GM21529 (cell line): ENCODE measurements around the gene ZNF668.

Source experiments
- ATAC-seq: cut with Tn5 transposase; IDR thresholded peaks from one replicate; pipeline ENCODE4 v1.9.1; 2021; ENCODE audit not compliant: unreplicated experiment

The ZNF668 gene

DNA sequence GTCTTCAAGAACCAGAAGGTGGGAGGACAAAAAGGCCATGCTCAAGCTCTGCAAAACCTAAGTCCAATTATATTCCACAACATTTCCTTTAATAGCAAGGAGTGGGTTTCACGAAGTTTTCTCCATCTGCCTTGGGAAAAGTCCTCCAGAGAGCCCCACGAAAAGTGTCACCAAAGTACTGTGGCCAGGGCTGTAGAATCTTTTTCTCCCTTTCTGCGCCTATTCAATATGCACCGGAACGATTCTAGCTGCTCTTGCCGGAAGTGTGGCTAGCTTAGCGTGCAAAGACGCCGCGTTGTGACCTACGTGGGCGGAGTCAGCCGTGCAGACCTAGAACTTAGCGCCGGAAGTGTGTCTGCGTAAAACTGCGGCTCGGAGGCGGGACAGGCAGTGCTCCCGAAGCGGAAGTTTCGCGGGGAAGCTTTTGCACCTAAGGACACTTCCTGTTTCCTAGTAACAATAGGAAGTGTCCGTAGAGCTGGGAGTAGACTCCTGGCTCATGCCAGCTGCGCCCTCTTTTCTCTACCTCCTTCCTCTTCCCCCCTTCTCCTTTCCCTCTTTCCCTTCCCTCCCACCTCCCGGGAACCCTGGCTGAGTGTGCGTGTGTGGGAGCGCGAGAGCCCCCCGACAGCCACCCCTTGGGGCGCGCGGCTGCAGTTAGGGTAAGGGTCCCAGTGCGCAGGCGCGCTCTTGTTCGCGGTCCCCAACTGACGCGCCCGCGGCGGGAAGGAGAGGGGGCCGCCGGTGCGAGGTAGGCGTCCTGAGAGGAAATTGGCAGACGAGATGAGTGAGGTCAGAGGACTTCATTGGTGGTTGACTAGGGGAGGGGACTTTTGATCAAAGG lies at the start of gene ZNF668, which contains the start of gene ZNF646:
TSS of gene ZNF668 (minus strand) at position 271 of the 844 bp plus-strand sequence. CDS start 9,781 bp downstream, outside the sequence.
TSS of gene ZNF646 (plus strand) at position 453 of the 844 bp plus-strand sequence. CDS start 1,903 bp downstream, outside the sequence.
- ATAC-seq, result peak; percentile 67

DNA sequence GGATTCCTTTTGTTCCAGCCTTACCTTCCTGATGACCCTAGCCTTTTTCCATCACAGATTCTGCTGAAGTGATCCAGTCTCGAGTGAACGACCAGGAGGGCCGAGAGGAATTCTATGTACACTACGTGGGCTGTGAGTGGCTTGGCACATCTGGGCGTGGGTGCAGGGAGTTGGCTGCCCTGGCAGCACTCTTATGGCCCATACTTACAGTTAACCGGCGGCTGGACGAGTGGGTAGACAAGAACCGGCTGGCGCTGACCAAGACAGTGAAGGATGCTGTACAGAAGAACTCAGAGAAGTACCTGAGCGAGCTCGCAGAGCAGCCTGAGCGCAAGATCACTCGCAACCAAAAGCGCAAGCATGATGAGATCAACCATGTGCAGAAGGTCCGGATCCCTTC lies 46.1 kb upstream of the ZNF668 start:
- no peak for ATAC-seq

- no peak for ATAC-seq
Observed at GRCh38 chr16:31118223-31119155, 44.4 kb upstream of the ZNF668 start.

DNA sequence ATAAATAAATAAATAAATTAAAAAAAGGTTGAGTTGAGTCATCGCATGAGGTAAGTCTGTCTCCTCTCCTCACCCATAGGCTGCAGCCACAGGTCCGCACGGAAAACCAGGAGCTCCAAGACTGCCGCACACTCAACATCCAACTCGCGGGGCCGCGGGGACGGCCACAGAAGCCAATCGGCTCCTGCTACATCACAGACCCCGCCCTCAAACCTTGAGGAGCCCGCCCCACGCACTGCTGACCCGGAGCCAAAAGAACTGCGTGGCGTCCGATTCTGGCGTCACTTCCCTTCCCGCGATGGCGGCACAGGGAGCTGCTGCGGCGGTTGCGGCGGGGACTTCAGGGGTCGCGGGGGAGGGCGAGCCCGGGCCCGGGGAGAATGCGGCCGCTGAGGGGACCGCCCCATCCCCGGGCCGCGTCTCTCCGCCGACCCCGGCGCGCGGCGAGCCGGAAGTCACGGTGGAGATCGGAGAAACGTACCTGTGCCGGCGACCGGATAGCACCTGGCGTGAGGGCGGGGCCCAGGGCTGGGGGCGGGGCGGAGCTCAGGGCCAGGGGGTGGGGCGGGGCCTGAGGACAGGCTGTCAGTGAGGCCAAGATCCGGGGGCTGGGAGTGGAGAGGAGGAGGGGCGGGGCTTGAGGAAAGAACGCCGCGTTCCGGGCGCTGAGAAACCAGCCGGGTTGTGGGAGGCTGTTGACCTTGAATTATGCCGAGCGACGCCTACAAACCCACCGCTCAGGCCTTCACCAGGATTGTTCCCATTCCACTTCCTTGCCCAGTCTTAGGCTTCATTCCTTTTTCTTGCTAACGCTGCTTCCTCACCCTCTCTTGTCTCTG lies 43.6 kb upstream of the ZNF668 start, which contains the start of gene KAT8:
TSS of gene KAT8 (plus strand) at position 281 of the 839 bp plus-strand sequence. CDS start at position 299, 18 bp downstream.
- ATAC-seq, result peak; percentile 88

DNA sequence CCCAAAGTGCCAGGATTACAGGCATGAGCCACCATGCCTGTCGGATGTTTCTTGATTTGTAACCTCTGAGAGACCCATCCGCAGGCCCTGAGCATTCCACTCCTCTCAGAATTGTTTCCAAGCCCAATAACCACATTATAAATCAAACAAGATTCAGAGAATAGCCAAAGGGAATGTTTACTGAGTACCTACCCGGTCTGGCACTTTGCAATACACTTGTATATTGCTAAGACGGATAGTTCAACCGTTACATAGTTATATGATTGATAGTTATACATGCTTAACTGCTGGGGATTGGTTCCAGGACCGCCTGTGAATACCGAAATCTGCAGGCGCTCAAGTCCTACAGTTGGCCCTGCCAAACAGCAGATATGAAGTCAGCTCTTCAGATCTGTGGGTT lies 40.4 kb upstream of the ZNF668 start:
- no peak for ATAC-seq

GRCh38 chr16:31113121-31114120 lies 39.4 kb upstream of the ZNF668 start:
- no peak for ATAC-seq

GRCh38 chr16:31112711-31113110 lies 38.7 kb upstream of the ZNF668 start:
- ATAC-seq, result no peak

GRCh38 chr16:31111881-31112466 lies 37.9 kb upstream of the ZNF668 start:
- ATAC-seq, result no peak

DNA sequence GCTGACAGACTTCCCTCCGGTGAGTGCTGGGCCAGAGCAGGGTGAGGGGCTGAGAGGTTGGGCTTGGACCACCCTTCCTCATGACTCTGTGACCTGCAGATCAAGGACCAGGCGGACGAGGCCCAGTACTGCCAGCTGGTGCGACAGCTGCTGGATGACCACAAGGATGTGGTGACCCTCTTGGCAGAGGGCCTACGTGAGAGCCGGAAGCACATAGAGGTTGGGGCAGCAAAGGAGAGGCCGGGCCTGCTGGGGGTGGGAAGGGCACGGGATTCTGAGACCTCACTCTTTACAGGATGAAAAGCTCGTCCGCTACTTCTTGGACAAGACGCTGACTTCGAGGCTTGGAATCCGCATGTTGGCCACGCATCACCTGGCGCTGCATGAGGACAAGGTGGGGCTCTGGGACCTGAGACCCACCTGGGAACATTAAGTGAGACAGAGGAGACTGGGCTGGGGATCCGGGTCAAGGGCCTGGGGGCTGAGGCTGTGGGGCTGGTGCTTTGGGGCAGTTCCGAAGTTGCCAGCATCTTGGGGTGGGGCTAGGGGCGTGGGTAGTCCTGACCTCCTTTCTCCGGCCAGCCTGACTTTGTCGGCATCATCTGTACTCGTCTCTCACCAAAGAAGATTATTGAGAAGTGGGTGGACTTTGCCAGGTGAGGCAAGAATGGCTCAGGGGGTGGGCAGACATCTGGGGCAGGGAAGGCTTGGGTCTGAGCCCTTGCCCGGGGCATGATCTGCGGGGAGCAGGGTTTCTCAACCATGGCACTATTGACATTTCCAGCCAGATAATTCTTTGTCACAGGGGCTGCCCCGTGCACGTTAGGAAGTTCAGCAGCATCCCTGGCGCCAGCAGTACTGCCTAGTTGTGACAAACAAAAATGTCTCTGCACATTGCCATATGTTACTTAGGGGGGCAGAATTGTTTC lies 36.3 kb upstream of the ZNF668 start:
- no peak for ATAC-seq

DNA sequence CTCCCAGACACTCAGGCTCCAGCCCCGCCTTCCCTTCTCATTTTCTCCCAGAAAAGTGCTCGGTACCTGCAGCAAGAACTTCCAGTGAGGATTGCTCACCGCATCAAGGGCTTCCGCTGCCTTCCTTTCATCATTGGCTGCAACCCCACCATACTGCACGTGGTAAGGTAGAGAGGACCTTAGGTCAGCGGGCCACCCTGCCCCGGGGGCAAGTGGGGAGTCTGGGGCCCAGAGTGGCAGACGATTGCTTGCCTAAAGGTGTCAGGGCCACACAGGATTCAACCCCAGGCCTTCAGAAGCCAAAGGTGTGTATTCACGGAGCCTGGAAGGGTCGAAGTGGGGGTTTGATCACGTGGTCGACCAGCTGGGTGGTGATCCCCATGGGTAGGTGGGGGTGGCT lies 35.6 kb upstream of the ZNF668 start:
- no peak for ATAC-seq

- no peak for ATAC-seq
Observed at GRCh38 chr16:31108794-31109558, 34.9 kb upstream of the ZNF668 start.

- peak; percentile 74 for ATAC-seq
Observed at GRCh38 chr16:31108035-31108793, 34.2 kb upstream of the ZNF668 start, which contains the start of gene BCKDK. BCKDK (plus strand) TSS chr16:31108386; CDS start chr16:31109224, 838 bp downstream.

GRCh38 chr16:31107465-31107867 lies 33.4 kb upstream of the ZNF668 start:
- peak; percentile 64 for ATAC-seq

DNA sequence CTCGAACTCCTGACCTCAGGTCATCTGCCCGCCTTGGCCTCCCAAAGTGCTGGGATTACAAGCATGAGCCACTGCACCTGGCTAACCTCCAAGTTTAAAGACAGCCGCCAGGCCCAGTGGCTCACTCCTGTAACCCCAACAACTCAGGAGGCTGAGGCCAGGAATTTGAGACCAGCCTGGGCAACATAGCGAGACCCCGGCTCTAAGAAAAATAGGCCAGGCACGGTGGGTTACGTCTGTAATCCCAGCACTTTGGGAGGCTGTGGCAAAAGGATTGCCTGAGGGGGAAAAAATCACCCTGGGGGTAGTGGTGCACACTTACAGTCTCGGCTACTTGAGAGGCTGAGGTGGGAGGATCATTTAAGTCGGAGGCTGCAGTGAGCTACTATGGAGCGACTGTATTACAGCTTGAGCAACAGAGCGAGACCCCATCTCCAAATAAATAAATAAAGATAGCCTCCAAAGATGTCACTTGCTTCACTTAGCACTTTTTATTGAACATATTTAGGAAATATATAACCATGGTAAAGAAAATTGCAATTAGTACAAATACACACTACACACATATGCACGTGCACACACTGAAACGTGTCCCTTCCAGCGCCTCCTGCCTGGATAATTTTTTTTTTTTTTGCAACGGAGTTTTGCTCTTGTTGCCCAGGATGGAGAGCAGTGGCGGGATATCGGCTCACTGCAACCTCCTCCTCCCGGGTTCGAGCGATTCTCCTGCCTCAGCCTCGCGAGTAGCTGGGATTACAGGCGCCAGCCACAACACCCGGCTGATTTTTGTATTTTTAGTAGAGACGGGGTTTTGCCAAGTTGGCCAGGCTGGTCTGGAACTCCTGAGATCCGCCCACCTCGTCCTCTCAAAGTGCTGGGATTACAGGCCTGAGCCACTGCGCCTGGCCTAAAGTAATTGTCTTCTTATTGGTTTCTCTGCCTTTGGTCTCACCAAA lies 32.7 kb upstream of the ZNF668 start:
- no peak for ATAC-seq

DNA sequence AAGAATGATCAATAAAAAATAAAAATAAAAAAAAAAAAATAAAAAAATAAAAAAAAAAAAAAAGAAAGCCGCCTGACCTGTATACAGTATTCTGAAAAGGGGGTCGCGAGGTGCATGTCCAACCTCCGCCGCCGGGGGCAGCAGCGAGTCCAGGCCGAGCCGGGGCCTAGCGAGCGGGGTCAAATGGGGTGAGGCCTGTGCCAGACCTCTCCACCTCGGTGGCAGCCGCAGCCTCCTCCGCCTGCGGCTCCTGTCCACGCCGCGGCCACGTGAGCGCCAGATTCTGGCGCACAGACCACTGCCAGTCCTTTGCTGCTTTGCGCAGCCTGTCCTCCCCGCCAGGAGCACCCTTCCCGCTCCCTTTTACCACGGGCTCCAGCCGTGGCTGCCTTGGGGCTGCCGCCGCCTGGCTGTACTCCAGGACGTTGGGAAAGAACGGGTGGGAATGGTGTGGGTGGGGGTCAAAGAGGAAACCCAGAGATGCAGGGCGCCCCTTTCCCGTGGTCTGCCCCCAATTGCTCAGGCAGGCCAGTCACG lies 31.7 kb upstream of the ZNF668 start:
- ATAC-seq, result peak; percentile 44
